Measurements from ENCODE around the gene PRTN3.
"Not testable (repeated sequence)": the region's sequence is repeated elsewhere in the genome, so short reads cannot be mapped to it uniquely, and the experiment has no call there.

PRTN3 gene

GRCh38 chr19:845707-846521, 5.1 kb downstream of the PRTN3 start:
- DNase-seq (ENCODE audit: low spot score) = no peak

GRCh38 chr19:848386-848921, 7.7 kb downstream of the PRTN3 start:
- DNase-seq (ENCODE audit: low spot score) = no peak

GRCh38 chr19:849195-849594, 8.4 kb downstream of the PRTN3 start:
- not testable (repeated sequence) for DNase-seq (ENCODE audit: low spot score)

- DNase-seq (ENCODE audit: low spot score) = peak; percentile 94
These were observed 9.6 kb downstream of the PRTN3 start for GRCh38 chr19:850221-850978.

- DNase-seq (ENCODE audit: low spot score) = no peak
These were observed 10.2 kb downstream of the PRTN3 start for GRCh38 chr19:850979-851335.

- no peak for DNase-seq (ENCODE audit: low spot score)
These were observed 11.6 kb downstream of the PRTN3 start, which contains the start of gene ELANE for GRCh38 chr19:852136-853013. ELANE (plus strand) TSS chr19:852303; CDS start chr19:852329, 26 bp downstream.

- DNase-seq (ENCODE audit: low spot score) = no peak
These were observed 12.3 kb downstream of the PRTN3 start for GRCh38 chr19:853014-853585.

GRCh38 chr19:853614-854220, 12.9 kb downstream of the PRTN3 start:
- not testable (repeated sequence) for DNase-seq (ENCODE audit: low spot score)

GRCh38 chr19:854549-854948, 13.8 kb downstream of the PRTN3 start:
- DNase-seq (ENCODE audit: low spot score) = no peak

- no peak for DNase-seq (ENCODE audit: low spot score)
These were observed 14.3 kb downstream of the PRTN3 start for GRCh38 chr19:855142-855541.

- no peak for DNase-seq (ENCODE audit: low spot score)
These were observed 14.8 kb downstream of the PRTN3 start for GRCh38 chr19:855566-856120.

GRCh38 chr19:858284-858683, 17.5 kb downstream of the PRTN3 start:
- DNase-seq (ENCODE audit: low spot score) = no peak

- DNase-seq (ENCODE audit: low spot score) = no peak
These were observed 18.4 kb downstream of the PRTN3 start, which contains the start of gene CFD for GRCh38 chr19:858868-859843. CFD (plus strand) TSS chr19:859664; CDS start chr19:859690, 26 bp downstream.

GRCh38 chr19:861141-861755, 20.4 kb downstream of the PRTN3 start:
- DNase-seq (ENCODE audit: low spot score) = no peak

- DNase-seq (ENCODE audit: low spot score) = peak; percentile 63
These were observed 21.2 kb downstream of the PRTN3 start for GRCh38 chr19:861756-862580.

- DNase-seq (ENCODE audit: low spot score) = peak; percentile 84
These were observed 21.9 kb downstream of the PRTN3 start for GRCh38 chr19:862581-863314.

- no peak for DNase-seq (ENCODE audit: low spot score)
These were observed 22.5 kb downstream of the PRTN3 start for GRCh38 chr19:863315-863620.
